ENCODE data around the gene MFAP4. TPM values are rescaled to one million over a fixed set of nuclear protein-coding genes. Genes with fewer than 3 reads are reported as not detected.

MFAP4 gene
- polyA plus RNA-seq, 3 donors, result 0.12 to 0.73 (median 0.12) TPM

DNA sequence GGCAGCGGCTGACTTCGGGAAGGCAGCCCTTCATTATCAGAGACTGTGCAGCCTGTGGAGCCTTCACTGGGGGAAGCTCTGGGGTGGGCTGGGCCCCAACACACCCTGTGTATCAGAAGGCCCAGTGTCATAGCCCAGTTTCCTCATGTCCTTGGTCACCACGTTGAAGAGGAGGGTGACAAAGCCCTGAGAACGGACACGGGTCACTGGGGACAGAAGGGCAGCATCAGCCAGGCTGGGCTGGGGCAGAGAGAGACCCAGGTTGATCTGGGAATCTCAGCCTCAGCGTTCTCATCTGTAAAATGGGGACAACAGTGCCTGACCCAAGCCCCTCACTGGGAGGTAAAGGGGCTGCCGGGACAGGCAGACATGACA lies 43.7 kb downstream of the MFAP4 start:
- Histone ChIP-seq H3K27me3 (ENCODE audit: control insufficient read depth in 2 of 2, insufficient read depth in 2 of 2, low read length in 2 of 2) (peaks cover 0 to 12% of the 10 kb centered on the region in 2 donors), H4K20me1 (ENCODE audit: insufficient read depth, low read length) (no peaks in the 10 kb centered on the region), H3K4me1 (ENCODE audit: control insufficient read depth in 1 of 2, insufficient read depth in 2 of 2, low read length in 2 of 2) (no peaks in the 10 kb centered on the region), H3K36me3 (replicated peaks in 1 of 2; ENCODE audit: control insufficient read depth in 1 of 2, insufficient read depth in 2 of 2, low read length in 2 of 2) (no peaks in the 10 kb centered on the region), H3K79me2 (ENCODE audit: insufficient read depth, low read length) (no peaks in the 10 kb centered on the region), H3K9me3 (replicated peaks in 1 of 2; ENCODE audit: control insufficient read depth in 1 of 2, insufficient read depth in 1 of 2, low read length in 2 of 2) (no peaks in the 10 kb centered on the region), H3K27ac (ENCODE audit: low read depth in 1 of 2, low read length in 2 of 2) (no peak overlapping the region), H2AFZ (ENCODE audit: insufficient read depth, low read depth, low read length, poor library complexity, severe bottlenecking) (no peak overlapping the region), H3K4me3 (replicated peaks in 1 of 3; ENCODE audit: low read depth in 2 of 3, low read length in 3 of 3) (no peak overlapping the region), H3K4me2 (replicated peaks; ENCODE audit: extremely low read depth, low read length, poor library complexity, severe bottlenecking) (no peak overlapping the region), H3K9ac (ENCODE audit: insufficient read depth, low read length, poor library complexity, severe bottlenecking) (no peak overlapping the region)
- Mint-ChIP-seq H3K9me3 (peaks cover 0 to 2% (median 0%) of the 10 kb centered on the region in 7 donors), H3K36me3 (no peaks in the 10 kb centered on the region), H3K27ac (no peak overlapping the region), H3K4me3 (no peak overlapping the region), H3K4me1 (no peaks in the 10 kb centered on the region), H3K27me3 (ENCODE audit: low read depth in 3 of 3) (peaks cover 8 to 29% (median 14%) of the 10 kb centered on the region in 3 donors)
- TF ChIP-seq, protein P1, sequence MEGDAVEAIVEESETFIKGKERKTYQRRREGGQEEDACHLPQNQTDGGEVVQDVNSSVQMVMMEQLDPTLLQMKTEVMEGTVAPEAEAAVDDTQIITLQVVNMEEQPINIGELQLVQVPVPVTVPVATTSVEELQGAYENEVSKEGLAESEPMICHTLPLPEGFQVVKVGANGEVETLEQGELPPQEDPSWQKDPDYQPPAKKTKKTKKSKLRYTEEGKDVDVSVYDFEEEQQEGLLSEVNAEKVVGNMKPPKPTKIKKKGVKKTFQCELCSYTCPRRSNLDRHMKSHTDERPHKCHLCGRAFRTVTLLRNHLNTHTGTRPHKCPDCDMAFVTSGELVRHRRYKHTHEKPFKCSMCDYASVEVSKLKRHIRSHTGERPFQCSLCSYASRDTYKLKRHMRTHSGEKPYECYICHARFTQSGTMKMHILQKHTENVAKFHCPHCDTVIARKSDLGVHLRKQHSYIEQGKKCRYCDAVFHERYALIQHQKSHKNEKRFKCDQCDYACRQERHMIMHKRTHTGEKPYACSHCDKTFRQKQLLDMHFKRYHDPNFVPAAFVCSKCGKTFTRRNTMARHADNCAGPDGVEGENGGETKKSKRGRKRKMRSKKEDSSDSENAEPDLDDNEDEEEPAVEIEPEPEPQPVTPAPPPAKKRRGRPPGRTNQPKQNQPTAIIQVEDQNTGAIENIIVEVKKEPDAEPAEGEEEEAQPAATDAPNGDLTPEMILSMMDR (IDR thresholded peaks at IDR 0.05), result no peak
- intact Hi-C loops (cut with micrococcal nuclease), result no loop called here
- DNase-seq, result peak in 1 of 3 donors; percentile 2
- 94% methylated on average over 7 of the region's 7 CpGs for WGBS (ENCODE audit: insufficient coverage)

DNA sequence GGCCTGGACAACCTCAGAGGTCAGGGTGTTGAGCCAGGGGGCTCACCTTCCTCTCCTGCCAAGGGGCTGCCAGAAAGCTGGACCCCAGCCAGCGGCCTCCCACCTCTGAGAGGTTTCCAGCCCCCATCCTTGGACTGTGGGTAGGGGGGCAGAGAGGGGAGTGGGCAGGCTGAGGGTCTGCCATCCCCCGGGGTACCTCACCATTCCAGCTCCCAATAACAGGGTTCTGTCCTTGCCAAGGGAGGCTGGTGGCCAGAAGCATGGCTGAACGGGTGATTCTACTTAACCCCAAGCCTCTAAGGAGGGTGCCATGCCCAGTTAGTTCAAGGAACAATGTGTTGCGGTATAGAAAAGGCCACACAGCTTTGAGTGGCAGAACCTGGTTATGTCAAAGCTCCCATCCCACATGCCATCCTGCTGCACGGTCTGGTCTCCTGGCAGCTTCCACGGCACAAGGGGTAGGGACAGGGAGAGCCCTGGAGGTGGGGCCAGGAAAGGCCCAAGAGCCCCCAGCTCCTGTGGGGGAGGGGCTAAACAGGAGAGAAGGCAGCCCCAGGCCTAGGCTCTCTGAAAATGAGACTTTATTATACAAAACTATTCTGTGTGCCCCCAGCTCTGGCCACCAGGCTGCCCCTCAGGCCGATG lies 44.3 kb downstream of the MFAP4 start:
- intact Hi-C loops (cut with micrococcal nuclease), result no loop called here
- H3K27ac Mint-ChIP-seq, result no peak overlapping the region
- Histone ChIP-seq H3K36me3 (replicated peaks in 1 of 2; ENCODE audit: control insufficient read depth in 1 of 2, insufficient read depth in 2 of 2, low read length in 2 of 2) (no peaks in the 10 kb centered on the region), H3K9me3 (replicated peaks in 1 of 2; ENCODE audit: control insufficient read depth in 1 of 2, insufficient read depth in 1 of 2, low read length in 2 of 2) (no peaks in the 10 kb centered on the region), H4K20me1 (ENCODE audit: insufficient read depth, low read length) (no peaks in the 10 kb centered on the region), H3K27ac (ENCODE audit: low read depth in 1 of 2, low read length in 2 of 2) (no peak overlapping the region), H3K4me1 (ENCODE audit: control insufficient read depth in 1 of 2, insufficient read depth in 2 of 2, low read length in 2 of 2) (no peaks in the 10 kb centered on the region), H3K4me2 (replicated peaks; ENCODE audit: extremely low read depth, low read length, poor library complexity, severe bottlenecking) (no peak overlapping the region), H3K79me2 (ENCODE audit: insufficient read depth, low read length) (no peaks in the 10 kb centered on the region), H3K4me3 (replicated peaks in 1 of 3; ENCODE audit: low read depth in 2 of 3, low read length in 3 of 3) (no peak overlapping the region), H3K9ac (ENCODE audit: insufficient read depth, low read length, poor library complexity, severe bottlenecking) (no peak overlapping the region), H3K27me3 (ENCODE audit: control insufficient read depth in 2 of 2, insufficient read depth in 2 of 2, low read length in 2 of 2) (peaks cover 0 to 17% of the 10 kb centered on the region in 2 donors), H2AFZ (ENCODE audit: insufficient read depth, low read depth, low read length, poor library complexity, severe bottlenecking) (no peak overlapping the region)
- 84% methylated on average over 3 of the region's 7 CpGs for WGBS (ENCODE audit: insufficient coverage)
- no peaks in the 10 kb centered on the region for H3K4me1 Mint-ChIP-seq
- H3K9me3 Mint-ChIP-seq, result peaks cover 0 to 3% (median 0%) of the 10 kb centered on the region in 7 donors
- no peak for DNase-seq
- H3K4me3 Mint-ChIP-seq, result no peak overlapping the region
- no peaks in the 10 kb centered on the region for H3K36me3 Mint-ChIP-seq
- TF ChIP-seq, protein P1 (IDR thresholded peaks at IDR 0.05), result no peak
- H3K27me3 Mint-ChIP-seq (ENCODE audit: low read depth in 3 of 3), result peaks cover 8 to 32% (median 16%) of the 10 kb centered on the region in 3 donors
